Heart right ventricle (tissue), 16 donors: ENCODE measurements around the gene RAVER1. TPM values are rescaled to one million over a fixed set of nuclear protein-coding genes. Genes with fewer than 3 reads are reported as not detected.

Experiments
- ATAC-seq, 8 donors: fragments of 200-7000 bp; cut with Tn5 transposase; one replicate each; pipeline ENCODE4 v1.9.1; 2020; ENCODE audit warnings: mild to moderate bottlenecking in 8 of 8, moderate library complexity in 8 of 8, moderate number of reproducible peaks in 1 of 8
- DNase-seq, 2 donors: peaks; one replicate each; pipeline ENCODE4 v3.0.0-alpha.2; 2020
- H3K27ac ChIP-seq, 10 donors: fragments of 200-600 bp; sonication (generic) in 2 of 10; one replicate each; pipeline versions ENCODE4 v1.5.0 to v1.8.0; 2020 to 2022; ENCODE audit warnings: mild to moderate bottlenecking in 3 of 10
- H3K27me3 ChIP-seq, 7 donors: fragments of 200-600 bp; one replicate each; pipeline ENCODE4 v1.8.0; 2021 to 2022; ENCODE audit warnings: mild to moderate bottlenecking in 2 of 7
- H3K36me3 ChIP-seq, 9 donors: fragments of 200-600 bp; sonication (generic) in 1 of 9; one replicate each; pipeline versions ENCODE4 v1.5.0 to v1.8.0; 2020 to 2022; ENCODE audit warnings: mild to moderate bottlenecking in 2 of 9
- H3K4me1 ChIP-seq, 9 donors: fragments of 200-600 bp; sonication (generic) in 1 of 9; one replicate each; pipeline versions ENCODE4 v1.5.0 to v1.8.0; 2020 to 2022; ENCODE audit warnings: mild to moderate bottlenecking in 4 of 9
- H3K4me3 ChIP-seq, 10 donors: fragments of 200-600 bp; sonication (generic) in 2 of 10; one replicate each; pipeline versions ENCODE4 v1.5.0 to v1.8.0; 2020 to 2022; ENCODE audit warnings: mild to moderate bottlenecking in 7 of 10, moderate library complexity in 2 of 10
- H3K9me3 ChIP-seq, 11 donors: fragments of 200-600 bp in 10 of 11; sonication (generic) in 2 of 11; one replicate each; pipeline versions ENCODE4 v1.5.0 to v1.8.0; 2013 to 2022; ENCODE audit warnings: mild to moderate bottlenecking in 2 of 11, control low read depth in 1 of 11, moderate library complexity in 1 of 11
- CTCF ChIP-seq, 9 donors: fragments of 200-600 bp; sonication (generic) in 2 of 9; IDR thresholded peaks; one replicate each; pipeline versions ENCODE4 v1.5.0 to v1.8.0; 2021 to 2022; ENCODE audit warnings: antibody characterized with exemption in 9 of 9, mild to moderate bottlenecking in 5 of 9, moderate library complexity in 1 of 9
- WGBS, 2 donors: extraction: QIAGEN DNeasy Blood & Tissue Kit; methylation state at CpG; one replicate each; pipeline ENCODE4 v1.1.7; 2013; ENCODE audit warnings: inconsistent platforms in 1 of 2; 5-methylcytosine and 5-hydroxymethylcytosine counted together
- intact Hi-C, 10 donors: fragments of 100-400 bp; cut with DNase I; formaldehyde crosslinking; loops; one replicate each; pipeline versions ENCODE4 v1.11.1 to v1.14.2; 2022
- polyA plus RNA-seq, 2 donors: library from polyadenylated mRNA; stranded (reverse); fragments of 200-250 nt; gene quantifications; one replicate each; pipeline ENCODE4 v1.2.3, GENCODE V29; 2013
- total RNA-seq, 10 donors: library from RNA; stranded (reverse); fragmentation: NEBNext Ultra II Directional in 3 of 10; extraction: Animal tissue kit (Norgen Biotek cat#: 25700) in 3 of 10; gene quantifications; one replicate each; pipeline versions ENCODE4 v1.2.1 to v1.2.4, GENCODE V29; 2021 to 2023
- donor health status: Arrhythmogenic right ventricular cardiomyopathy.
- donor health status: ischemic (EF 13 %, LVEDD 7.1; RV severe dilation, severe dysfunction).
- donor health status: healthy with polysubstance abuse.
- donor health status: DM: no; HTN: yes; CAD: no.
- donor health status: DM: no; HTN: no; CAD: no.
- donor health status: ischemic (EF 25% LVEDD 6.9; RV normal size, moderate dysfunction).
- donor health status: ischemic (EF 25% LVEDD 5.7; RV mildly dilated, moderate dysfunction).
- donor health status: healthy.
- donor health status: DM: yes; HTN: yes; CAD: no.
- donor health status: Ischemic cardiomyopathy.
- donor health status: ischemic (EF 35%, LVEDD 5.7; RV mildly dilated, moderate dysfunction).
- donor health status: nonischemic (EF 11% LVEDD 7.7; RV severe dilation, severe dysfunction).
- donor health status: DM: yes; HTN: yes; CAD: no.
- donor health status: PGD.
- donor health status: ischemic (EF 29% LVEDD 5.4; RV normal size, mild dysfunction).
- donor health status: nonischemic (EF 23%, LVEDD 6.1; RV moderate dilation, normal function).

Gene RAVER1
- total and polyA plus RNA-seq, 12 donors, result 5.1 to 16.9 (median 12.2) TPM

- ATAC-seq, result peak; percentile 67 to 77 (median 74)
- 3 to 4% methylated on average over 51 of the region's 51 CpGs for WGBS, 2 donors
- H3K27me3 ChIP-seq, result peaks cover 0 to 19% (median 3%) of the 10 kb centered on the region in 7 donors
These were observed 62.5 kb downstream of the RAVER1 start, which contains the start of gene ICAM1 for GRCh38 chr19:10270616-10271394. TSS of gene ICAM1 (plus strand) at chr19:10271120. CDS start at chr19:10271160, 40 bp downstream.

GRCh38 chr19:10270180-10270615 lies 63.1 kb downstream of the RAVER1 start:
- DNase-seq, result peak; percentile 72 to 73
- Histone ChIP-seq H3K4me3 (peak overlapping the region; percentile 12 to 78 (median 58)), H3K27me3 (peaks cover 0 to 19% (median 3%) of the 10 kb centered on the region in 7 donors), H3K36me3 (peaks cover 0 to 22% (median 0%) of the 10 kb centered on the region in 9 donors), H3K27ac (peak overlapping the region; percentile 87 to 99 (median 91)), H3K9me3 (no peaks in the 10 kb centered on the region), H3K4me1 (peaks cover 7 to 75% (median 46%) of the 10 kb centered on the region in 9 donors)
- WGBS, 2 donors, result 3 to 6% methylated on average over 37 of the region's 37 CpGs
- peak; percentile 54 to 69 (median 60) for ATAC-seq
- intact Hi-C loops, result loop anchor here in 6 of 10 donors (5.0 to 10.0 kb wide), 3 partner anchors 47 to 65 kb away; partner anchors contain the start of genes RAVER1 (in 5 of the 6), ICAM3 (in 2 of the 6) and FDX2 (in 1 of the 6)
- no peak for TF ChIP-seq CTCF (IDR thresholded peaks at IDR 0.05)

More at GRCh38 chr19:10270616-10271394, 62.5 kb downstream of the RAVER1 start, which contains the start of gene ICAM1:
- H3K4me1 ChIP-seq, result peaks cover 7 to 72% (median 46%) of the 10 kb centered on the region in 9 donors
- peak within 1 kb of the TSS; percentile 87 to 99 (median 91) for H3K27ac ChIP-seq
- peaks cover 0 to 28% (median 0%) of the 10 kb centered on the region in 9 donors for H3K36me3 ChIP-seq
- intact Hi-C loops, result loop anchor here in 6 of 10 donors (5.0 to 10.0 kb wide), 3 partner anchors 46 to 64 kb away; partner anchors contain the start of genes RAVER1 (in 5 of the 6), ICAM3 (in 2 of the 6) and FDX2 (in 1 of the 6)
- H3K4me3 ChIP-seq, result peak within 1 kb of the TSS; percentile 25 to 78 (median 58)
- peak; percentile 83 to 88 for DNase-seq
- TF ChIP-seq CTCF (IDR thresholded peaks at IDR 0.05), result peak in 3 of 9 donors; percentile 7 to 21 (median 13)
- H3K9me3 ChIP-seq, result no peaks in the 10 kb centered on the region

GRCh38 chr19:10269333-10270179 lies 63.8 kb downstream of the RAVER1 start:
- TF ChIP-seq CTCF (IDR thresholded peaks at IDR 0.05), result peak; percentile 94 to 99 (median 97)
- Histone ChIP-seq H3K36me3 (peaks cover 0 to 16% (median 0%) of the 10 kb centered on the region in 9 donors), H3K27ac (peak overlapping the region; percentile 87 to 99 (median 91)), H3K4me3 (peak overlapping the region; percentile 12 to 78 (median 58)), H3K27me3 (peaks cover 0 to 19% (median 3%) of the 10 kb centered on the region in 7 donors), H3K4me1 (peaks cover 7 to 70% (median 46%) of the 10 kb centered on the region in 9 donors), H3K9me3 (no peaks in the 10 kb centered on the region)
- DNase-seq (peak; percentile 89 to 91), ATAC-seq (peak; percentile 74 to 91 (median 88))
- 4% methylated on average over 59 of the region's 59 CpGs for WGBS, 2 donors
- intact Hi-C loops, result loop anchor here (1.0 to 10.0 kb wide), 7 partner anchors 48 to 121 kb away; partner anchors contain the start of genes RAVER1 (in 6 of the 10), ICAM3 (in 2 of the 10) and FDX2 (in 1 of the 10)
